H9 (cell line): ENCODE data around the gene HKDC1. TPM values are rescaled to one million over a fixed set of nuclear protein-coding genes. Genes with fewer than 3 reads are reported as not detected.

Experiments
- DNase-seq: peaks from one replicate; pipeline ENCODE4 v3.0.0-alpha.2; 2017
- H2AFZ ChIP-seq: one replicate; pipeline ENCODE4 v1.6.1; 2013; ENCODE audit warnings: mild to moderate bottlenecking, low read length, control low read depth, moderate library complexity
- H2AK5ac ChIP-seq: 2 replicates; pipeline ENCODE4 v1.6.1; 2013; ENCODE audit warnings: low read length, control low read depth, mixed read lengths; ENCODE audit not compliant: insufficient read length
- H2BK120ac ChIP-seq: one replicate; pipeline ENCODE4 v1.6.1; 2013; ENCODE audit warnings: low read depth, mild to moderate bottlenecking, low read length, control low read depth, inconsistent platforms; ENCODE audit not compliant: poor library complexity, severe bottlenecking
- H2BK12ac ChIP-seq: 2 replicates; pipeline ENCODE4 v1.6.1; 2013; ENCODE audit warnings: low read length, control low read depth, mixed read lengths, low read depth; ENCODE audit not compliant: insufficient read length
- H2BK15ac ChIP-seq: 2 replicates; pipeline ENCODE4 v1.6.1; 2013; ENCODE audit warnings: low read depth, low read length, control low read depth
- H2BK20ac ChIP-seq: one replicate; pipeline ENCODE4 v1.6.1; 2013; ENCODE audit warnings: low read depth, mild to moderate bottlenecking, low read length, control low read depth, inconsistent platforms; ENCODE audit not compliant: poor library complexity, severe bottlenecking
- H2BK5ac ChIP-seq: 2 replicates; pipeline ENCODE4 v1.6.1; 2013; ENCODE audit warnings: low read length, control low read depth, mixed read lengths; ENCODE audit not compliant: insufficient read length
- H3K14ac ChIP-seq: 2 replicates; pipeline ENCODE4 v1.6.1; 2013; ENCODE audit warnings: low read length, control low read depth; ENCODE audit not compliant: insufficient read depth
- H3K18ac ChIP-seq: 2 replicates; pipeline ENCODE4 v1.6.1; 2013; ENCODE audit warnings: low read depth, mild to moderate bottlenecking, mixed read lengths, low read length, control low read depth; ENCODE audit not compliant: insufficient read length
- H3K23ac ChIP-seq: 2 replicates; pipeline ENCODE4 v1.6.1; 2013; ENCODE audit warnings: low read length, control low read depth, mixed read lengths, low read depth; ENCODE audit not compliant: insufficient read length
- H3K23me2 ChIP-seq: 2 replicates; pipeline ENCODE4 v1.6.1; 2013; ENCODE audit warnings: low read depth, mild to moderate bottlenecking, mixed read lengths, low read length, control low read depth; ENCODE audit not compliant: insufficient read length, poor library complexity, severe bottlenecking
- H3K27ac ChIP-seq: 2 replicates; pipeline ENCODE4 v1.5.1; 2013; ENCODE audit warnings: low read length, control low read depth, mixed read lengths, low read depth; ENCODE audit not compliant: insufficient read length
- H3K27me3 ChIP-seq: 2 replicates; pipeline ENCODE4 v1.6.1; 2013; ENCODE audit warnings: low read length, control low read depth, inconsistent platforms; ENCODE audit not compliant: insufficient read depth
- H3K4ac ChIP-seq: 2 replicates; pipeline ENCODE4 v1.6.1; 2013; ENCODE audit warnings: low read depth, mild to moderate bottlenecking, control low read depth, inconsistent platforms, low read length, moderate library complexity
- H3K4me1 ChIP-seq: 2 replicates; pipeline ENCODE4 v1.6.1; 2013; ENCODE audit warnings: low read length, control low read depth, inconsistent platforms; ENCODE audit not compliant: insufficient read depth
- H3K4me2 ChIP-seq: 2 replicates; pipeline ENCODE4 v1.6.1; 2013; ENCODE audit warnings: low read length, control low read depth, mixed read lengths; ENCODE audit not compliant: insufficient read length, insufficient read depth
- H3K56ac ChIP-seq: 2 replicates; pipeline ENCODE4 v1.6.1; 2013; ENCODE audit warnings: low read depth, mild to moderate bottlenecking, mixed read lengths, low read length, control low read depth; ENCODE audit not compliant: insufficient read length
- H3K79me1 ChIP-seq: 2 replicates; pipeline ENCODE4 v1.6.1; 2013; ENCODE audit warnings: low read depth, mild to moderate bottlenecking, moderate library complexity, low read length, control low read depth, inconsistent platforms; ENCODE audit not compliant: insufficient read depth, poor library complexity, severe bottlenecking
- H3K79me2 ChIP-seq: 2 replicates; pipeline ENCODE4 v1.6.1; 2013; ENCODE audit warnings: low read length, control low read depth, inconsistent platforms; ENCODE audit not compliant: insufficient read depth
- H3K9ac ChIP-seq: 2 replicates; pipeline ENCODE4 v1.6.1; 2013; ENCODE audit warnings: low read length, control low read depth, mixed read lengths; ENCODE audit not compliant: insufficient read length; ENCODE audit errors: extremely low read depth
- H3K9me3 ChIP-seq: one replicate; pipeline ENCODE4 v1.6.1; 2013; ENCODE audit warnings: low read depth, low read length, inconsistent platforms; ENCODE audit not compliant: control insufficient read depth
- H3T11ph ChIP-seq: one replicate; pipeline ENCODE4 v1.6.1; 2013; ENCODE audit warnings: mild to moderate bottlenecking, low read length, control low read depth, inconsistent platforms
- H4K20me1 ChIP-seq: one replicate; pipeline ENCODE4 v1.6.1; 2013; ENCODE audit not compliant: control insufficient read depth, insufficient read length, insufficient read depth
- H4K5ac ChIP-seq: 2 replicates; pipeline ENCODE4 v1.6.1; 2013; ENCODE audit warnings: low read depth, mild to moderate bottlenecking, mixed read lengths, low read length, control low read depth; ENCODE audit not compliant: insufficient read length
- H4K8ac ChIP-seq: replicated peaks from 2 replicates; pipeline ENCODE4 v1.6.1; 2013; ENCODE audit warnings: low read length, control low read depth, mixed read lengths, low read depth; ENCODE audit not compliant: insufficient read length
- H4K91ac ChIP-seq: 2 replicates; pipeline ENCODE4 v1.6.1; 2013; ENCODE audit warnings: low read depth, mild to moderate bottlenecking, moderate library complexity, mixed read lengths, low read length, control low read depth; ENCODE audit not compliant: insufficient read length
- H3K27ac Mint-ChIP-seq, 3 experiments: 2 replicates in 2 of 3; 3 replicates in 1 of 3; pipeline ENCODE4 v1.8.0; 2020 to 2021; ENCODE audit warnings: mixed read lengths in 3 of 3, mild to moderate bottlenecking in 1 of 3, moderate library complexity in 1 of 3
- H3K27me3 Mint-ChIP-seq: 2 replicates; pipeline ENCODE4 v1.8.0; 2021; ENCODE audit warnings: low read depth, mild to moderate bottlenecking, moderate library complexity, mixed read lengths
- H3K36me3 Mint-ChIP-seq, 3 experiments: 2 replicates in 2 of 3; 3 replicates in 1 of 3; pipeline ENCODE4 v1.8.0; 2020 to 2021; ENCODE audit warnings: low read depth in 3 of 3, mixed read lengths in 3 of 3; ENCODE audit not compliant: insufficient read depth in 1 of 3
- H3K4me1 Mint-ChIP-seq, 2 experiments: 2 replicates each; pipeline ENCODE4 v1.8.0; 2020; ENCODE audit warnings: mixed read lengths in 2 of 2
- H3K4me3 Mint-ChIP-seq, 2 experiments: 2 replicates in 1 of 2; 3 replicates in 1 of 2; pipeline ENCODE4 v1.8.0; 2020 to 2021; ENCODE audit warnings: mild to moderate bottlenecking in 2 of 2, mixed read lengths in 2 of 2, moderate library complexity in 1 of 2
- H3K9me3 Mint-ChIP-seq, 2 experiments: 2 replicates in 1 of 2; 3 replicates in 1 of 2; pipeline ENCODE4 v1.8.0; 2020; ENCODE audit warnings: mild to moderate bottlenecking in 2 of 2, mixed read lengths in 2 of 2, moderate library complexity in 1 of 2
- WGBS: extraction: QIAGEN DNeasy Blood & Tissue Kit; methylation state at CpG from one replicate; pipeline ENCODE4 v1.1.7; 2013; ENCODE audit warnings: missing lambda C conversion rate, low lambda C conversion rate, mixed read lengths; ENCODE audit not compliant: insufficient read length; ENCODE audit errors: extremely low coverage; 5-methylcytosine and 5-hydroxymethylcytosine counted together
- total RNA-seq: library from RNA; stranded (reverse); gene quantifications from 2 replicates; pipeline ENCODE4 v1.2.1, GENCODE V29; 2021
- TF ChIP-seq, protein P1 (sequence below): fragments of 200-600 bp; sonication (generic); conservative IDR thresholded peaks from 3 replicates; pipeline ENCODE4 v1.8.0; 2021; ENCODE audit warnings: antibody characterized with exemption, mild to moderate bottlenecking

The HKDC1 gene
- total RNA-seq, 1 experiment from 2014 or later, result not detected

- Mint-ChIP-seq H3K4me3 (no peak overlapping the region), H3K36me3 (peaks cover 3 to 7% (median 6%) of the 10 kb centered on the region in 3 experiments; a peak in 5 of 7 replicates), H3K27ac (peak overlapping the region in 2 of 3 experiments; percentile 59 to 89; a peak in 3 of 7 replicates), H3K27me3 (no peaks in the 10 kb centered on the region; the same call in 1 of the 2 replicates), H3K9me3 (peaks cover 5 to 7% of the 10 kb centered on the region in 2 experiments), H3K4me1 (peaks cover 36 to 38% of the 10 kb centered on the region in 2 experiments)
- Histone ChIP-seq H2BK12ac (no peak overlapping the region), H2BK120ac (no peak overlapping the region), H2BK20ac (no peak overlapping the region), H4K8ac (no peak overlapping the region), H4K91ac (no peak overlapping the region), H3K14ac (no peak overlapping the region), H3K4me2 (no peak overlapping the region), H3K79me2 (no peaks in the 10 kb centered on the region), H2AK5ac (no peak overlapping the region), H3K27me3 (no peaks in the 10 kb centered on the region), H3K9me3 (no peaks in the 10 kb centered on the region), H3K9ac (no peak overlapping the region), H3T11ph (no peak overlapping the region), H4K20me1 (no peaks in the 10 kb centered on the region), H2BK15ac (no peak overlapping the region), H4K5ac (no peak overlapping the region), H3K23me2 (no peaks in the 10 kb centered on the region), H3K23ac (no peak overlapping the region), H3K27ac (no peak overlapping the region), H3K18ac (no peak overlapping the region), H3K79me1 (no peaks in the 10 kb centered on the region), H2BK5ac (no peak overlapping the region), H2AFZ (no peak overlapping the region), H3K4me1 (peaks cover 5% of the 10 kb centered on the region; the same call in 1 of the 2 replicates), H3K56ac (no peak overlapping the region), H3K4ac (no peak overlapping the region)
- no CpG with 5 or more reads among the region's 4 CpGs for WGBS
- TF ChIP-seq, protein P1, sequence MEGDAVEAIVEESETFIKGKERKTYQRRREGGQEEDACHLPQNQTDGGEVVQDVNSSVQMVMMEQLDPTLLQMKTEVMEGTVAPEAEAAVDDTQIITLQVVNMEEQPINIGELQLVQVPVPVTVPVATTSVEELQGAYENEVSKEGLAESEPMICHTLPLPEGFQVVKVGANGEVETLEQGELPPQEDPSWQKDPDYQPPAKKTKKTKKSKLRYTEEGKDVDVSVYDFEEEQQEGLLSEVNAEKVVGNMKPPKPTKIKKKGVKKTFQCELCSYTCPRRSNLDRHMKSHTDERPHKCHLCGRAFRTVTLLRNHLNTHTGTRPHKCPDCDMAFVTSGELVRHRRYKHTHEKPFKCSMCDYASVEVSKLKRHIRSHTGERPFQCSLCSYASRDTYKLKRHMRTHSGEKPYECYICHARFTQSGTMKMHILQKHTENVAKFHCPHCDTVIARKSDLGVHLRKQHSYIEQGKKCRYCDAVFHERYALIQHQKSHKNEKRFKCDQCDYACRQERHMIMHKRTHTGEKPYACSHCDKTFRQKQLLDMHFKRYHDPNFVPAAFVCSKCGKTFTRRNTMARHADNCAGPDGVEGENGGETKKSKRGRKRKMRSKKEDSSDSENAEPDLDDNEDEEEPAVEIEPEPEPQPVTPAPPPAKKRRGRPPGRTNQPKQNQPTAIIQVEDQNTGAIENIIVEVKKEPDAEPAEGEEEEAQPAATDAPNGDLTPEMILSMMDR, result no peak
- DNase-seq, result no peak
These were observed 92.4 kb downstream of the HKDC1 start for GRCh38 chr10:69312528-69312927.
